Astrocyte (in vitro differentiated cells and primary cell): ENCODE measurements around the gene UTF1. TPM values are rescaled to one million over a fixed set of nuclear protein-coding genes. Genes with fewer than 3 reads are reported as not detected.
"Not testable (repeated sequence)": the region's sequence is repeated elsewhere in the genome, so short reads cannot be mapped to it uniquely, and the experiment has no call there.

Source experiments
- DNase-seq: peaks from one replicate; pipeline ENCODE4 v3.0.0-alpha.2; 2010; ENCODE audit warnings: low read depth
- FAIRE-seq: peaks from 2 replicates; lab custom pipeline; 2011; peaks lifted over from hg19 to GRCh38; lab: Jason Lieb, UNC
- H2AFZ ChIP-seq: 2 replicates; pipeline ENCODE4 v1.6.0; 2012; ENCODE audit warnings: low read depth, low read length, inconsistent platforms
- H3K27ac ChIP-seq: 2 replicates; pipeline ENCODE4 v1.5.1; 2011; ENCODE audit warnings: low read depth, low read length, inconsistent platforms
- H3K27me3 ChIP-seq: 2 replicates; pipeline ENCODE4 v1.6.0; 2011; ENCODE audit warnings: low read length, inconsistent platforms; ENCODE audit not compliant: insufficient read depth
- H3K36me3 ChIP-seq: 2 replicates; pipeline ENCODE4 v1.5.1; 2011; ENCODE audit warnings: low read length, inconsistent platforms; ENCODE audit not compliant: insufficient read depth
- H3K4me1 ChIP-seq: 2 replicates; pipeline ENCODE4 v1.5.1; 2011; ENCODE audit warnings: low read length, inconsistent platforms; ENCODE audit not compliant: insufficient read depth
- H3K4me2 ChIP-seq: 2 replicates; pipeline ENCODE4 v1.6.0; 2012; ENCODE audit warnings: low read length, inconsistent platforms
- H3K4me3 ChIP-seq: 2 replicates; pipeline ENCODE4 v1.5.1; 2011; ENCODE audit warnings: low read depth, mild to moderate bottlenecking, low read length, inconsistent platforms; ENCODE audit not compliant: insufficient read depth
- H3K79me2 ChIP-seq: 2 replicates; pipeline ENCODE4 v1.6.0; 2012; ENCODE audit warnings: mild to moderate bottlenecking, low read length, inconsistent platforms; ENCODE audit not compliant: insufficient read depth
- H3K9ac ChIP-seq: 2 replicates; pipeline ENCODE4 v1.6.0; 2012; ENCODE audit warnings: mild to moderate bottlenecking, low read length, inconsistent platforms
- H3K9me3 ChIP-seq: 2 replicates; pipeline ENCODE4 v1.5.1; 2012; ENCODE audit warnings: low read depth, mild to moderate bottlenecking, low read length, inconsistent platforms; ENCODE audit not compliant: insufficient read depth
- H4K20me1 ChIP-seq: 2 replicates; pipeline ENCODE4 v1.6.0; 2012; ENCODE audit warnings: low read length, inconsistent platforms; ENCODE audit not compliant: insufficient read depth
- H3K27ac Mint-ChIP-seq: one replicate; pipeline ENCODE4 v1.8.0; 2021; ENCODE audit warnings: mild to moderate bottlenecking, mixed read lengths; ENCODE audit not compliant: unreplicated experiment
- H3K27me3 Mint-ChIP-seq: one replicate; pipeline ENCODE4 v1.8.0; 2021; ENCODE audit warnings: low read depth, mixed read lengths; ENCODE audit not compliant: unreplicated experiment
- H3K36me3 Mint-ChIP-seq: one replicate; pipeline ENCODE4 v1.8.0; 2021; ENCODE audit warnings: low read depth, mixed read lengths; ENCODE audit not compliant: unreplicated experiment
- H3K4me1 Mint-ChIP-seq: one replicate; pipeline ENCODE4 v1.8.0; 2021; ENCODE audit warnings: low read depth, mixed read lengths; ENCODE audit not compliant: unreplicated experiment
- H3K4me3 Mint-ChIP-seq: one replicate; pipeline ENCODE4 v1.8.0; 2021; ENCODE audit warnings: mild to moderate bottlenecking, moderate library complexity, mixed read lengths; ENCODE audit not compliant: unreplicated experiment
- H3K9me3 Mint-ChIP-seq: one replicate; pipeline ENCODE4 v1.8.0; 2021; ENCODE audit warnings: mild to moderate bottlenecking, mixed read lengths; ENCODE audit not compliant: unreplicated experiment
- EZH2 ChIP-seq: IDR thresholded peaks from 2 replicates; pipeline ENCODE4 v1.6.1; 2012; ENCODE audit warnings: mild to moderate bottlenecking, low read length, inconsistent platforms; ENCODE audit not compliant: insufficient read depth
- total RNA-seq: library from RNA; stranded (reverse); gene quantifications from 2 replicates; pipeline ENCODE4 v1.2.1, GENCODE V29; 2021
- TF ChIP-seq, protein P1 (sequence below): IDR thresholded peaks from 2 replicates; pipeline ENCODE4 v1.5.1; 2011; ENCODE audit warnings: low read depth, mild to moderate bottlenecking, inconsistent platforms, low read length, moderate library complexity; ENCODE audit not compliant: insufficient read depth

UTF1 gene
- total RNA-seq, 1 donor from 2014 or later = 0.18 TPM

DNA sequence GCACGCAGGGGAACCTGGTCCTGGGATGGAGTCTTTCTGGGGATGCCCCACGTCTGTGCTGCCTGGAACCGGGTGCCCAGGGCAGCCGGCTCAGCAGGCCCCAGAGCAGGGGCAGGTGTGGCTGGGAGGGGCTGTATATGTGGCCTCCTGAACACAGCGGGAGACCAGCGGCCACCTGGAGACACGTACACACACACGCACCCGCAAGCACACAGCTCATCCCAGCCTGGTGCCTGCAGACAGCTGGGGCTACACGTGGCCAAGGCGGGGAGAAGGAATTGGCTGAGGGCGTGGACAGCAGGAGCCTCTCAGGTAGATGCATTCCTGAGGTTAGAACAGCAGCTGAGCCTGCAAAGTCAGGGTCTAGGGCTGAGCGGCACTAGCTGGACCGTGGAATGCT is 32.7 kb downstream of the UTF1 start:
- Histone ChIP-seq H2AFZ (no peak overlapping the region), H3K9me3 (no peaks in the 10 kb centered on the region), H3K27me3 (peaks cover 2% of the 10 kb centered on the region), H3K9ac (no peak overlapping the region), H3K36me3 (no peaks in the 10 kb centered on the region), H3K4me3 (no peak overlapping the region), H4K20me1 (no peaks in the 10 kb centered on the region), H3K4me2 (peak overlapping the region; percentile 76), H3K79me2 (no peaks in the 10 kb centered on the region), H3K4me1 (peaks cover 30% of the 10 kb centered on the region), H3K27ac (no peak overlapping the region)
- peaks cover 5% of the 10 kb centered on the region for H3K4me1 Mint-ChIP-seq
- H3K36me3 Mint-ChIP-seq = no peaks in the 10 kb centered on the region
- no peak for TF ChIP-seq EZH2
- TF ChIP-seq, protein P1, sequence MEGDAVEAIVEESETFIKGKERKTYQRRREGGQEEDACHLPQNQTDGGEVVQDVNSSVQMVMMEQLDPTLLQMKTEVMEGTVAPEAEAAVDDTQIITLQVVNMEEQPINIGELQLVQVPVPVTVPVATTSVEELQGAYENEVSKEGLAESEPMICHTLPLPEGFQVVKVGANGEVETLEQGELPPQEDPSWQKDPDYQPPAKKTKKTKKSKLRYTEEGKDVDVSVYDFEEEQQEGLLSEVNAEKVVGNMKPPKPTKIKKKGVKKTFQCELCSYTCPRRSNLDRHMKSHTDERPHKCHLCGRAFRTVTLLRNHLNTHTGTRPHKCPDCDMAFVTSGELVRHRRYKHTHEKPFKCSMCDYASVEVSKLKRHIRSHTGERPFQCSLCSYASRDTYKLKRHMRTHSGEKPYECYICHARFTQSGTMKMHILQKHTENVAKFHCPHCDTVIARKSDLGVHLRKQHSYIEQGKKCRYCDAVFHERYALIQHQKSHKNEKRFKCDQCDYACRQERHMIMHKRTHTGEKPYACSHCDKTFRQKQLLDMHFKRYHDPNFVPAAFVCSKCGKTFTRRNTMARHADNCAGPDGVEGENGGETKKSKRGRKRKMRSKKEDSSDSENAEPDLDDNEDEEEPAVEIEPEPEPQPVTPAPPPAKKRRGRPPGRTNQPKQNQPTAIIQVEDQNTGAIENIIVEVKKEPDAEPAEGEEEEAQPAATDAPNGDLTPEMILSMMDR = no peak
- no peak for DNase-seq
- no peak for FAIRE-seq
- no peak overlapping the region for H3K4me3 Mint-ChIP-seq
- H3K9me3 Mint-ChIP-seq = no peaks in the 10 kb centered on the region
- peaks cover 17% of the 10 kb centered on the region for H3K27me3 Mint-ChIP-seq
- H3K27ac Mint-ChIP-seq = no peak overlapping the region

DNA sequence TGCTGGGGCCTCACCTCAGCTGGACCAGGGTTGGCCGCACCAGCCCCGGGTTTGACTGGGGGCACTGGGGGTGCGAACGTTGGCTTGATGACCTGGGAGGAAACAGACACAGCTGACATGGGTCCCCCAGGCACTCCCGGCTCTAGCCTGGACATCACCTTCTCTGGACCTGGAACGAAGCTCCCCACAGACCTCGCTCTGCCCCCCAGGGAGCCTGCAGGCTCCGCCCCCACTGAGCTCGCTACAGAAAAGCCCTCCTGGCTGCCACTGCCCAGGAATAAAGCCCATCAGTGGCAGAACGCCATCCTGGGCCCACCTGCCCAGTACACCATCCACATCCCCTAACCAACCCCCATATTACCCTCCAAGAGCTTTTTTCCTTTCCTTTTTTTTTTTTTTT is 33.7 kb downstream of the UTF1 start:
- H3K27me3 Mint-ChIP-seq = peaks cover 17% of the 10 kb centered on the region
- TF ChIP-seq, protein P1 = no peak
- Histone ChIP-seq H3K36me3 (no peaks in the 10 kb centered on the region), H3K27me3 (peaks cover 2% of the 10 kb centered on the region), H3K9me3 (no peaks in the 10 kb centered on the region), H3K9ac (no peak overlapping the region), H3K4me1 (peaks cover 20% of the 10 kb centered on the region), H2AFZ (no peak overlapping the region), H3K4me2 (no peak overlapping the region), H3K79me2 (no peaks in the 10 kb centered on the region), H3K27ac (no peak overlapping the region), H3K4me3 (no peak overlapping the region), H4K20me1 (no peaks in the 10 kb centered on the region)
- H3K27ac Mint-ChIP-seq = no peak overlapping the region
- FAIRE-seq = no peak
- DNase-seq = no peak
- H3K4me1 Mint-ChIP-seq = peaks cover 5% of the 10 kb centered on the region
- no peak overlapping the region for H3K4me3 Mint-ChIP-seq
- H3K9me3 Mint-ChIP-seq = no peaks in the 10 kb centered on the region
- no peaks in the 10 kb centered on the region for H3K36me3 Mint-ChIP-seq

DNA sequence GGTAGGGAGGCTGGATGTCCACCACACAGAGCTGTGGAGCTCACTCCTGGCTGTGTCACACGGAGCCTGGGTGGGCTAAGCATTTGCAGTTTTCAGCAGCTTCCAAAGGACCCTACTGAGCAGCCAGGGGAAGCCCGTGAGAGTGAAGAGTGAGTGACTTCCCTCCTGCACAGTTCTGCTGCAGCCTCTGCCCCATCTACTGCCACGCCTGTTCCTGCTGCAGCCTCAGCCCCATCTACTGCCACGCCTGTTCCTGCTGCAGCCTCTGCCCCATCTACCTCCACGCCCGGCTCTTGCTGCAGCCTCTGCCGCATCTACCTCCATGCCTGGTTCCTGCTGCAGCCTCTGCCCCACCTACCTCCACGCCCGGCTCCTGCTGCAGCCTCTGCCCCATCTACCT is 34.4 kb downstream of the UTF1 start:
- H3K36me3 ChIP-seq = no peaks in the 10 kb centered on the region
- no peak overlapping the region for H3K27ac ChIP-seq
- Mint-ChIP-seq H3K4me3 (no peak overlapping the region), H3K9me3 (no peaks in the 10 kb centered on the region), H3K4me1 (peaks cover under 1% of the 10 kb centered on the region), H3K27ac (no peak overlapping the region), H3K27me3 (peaks cover 17% of the 10 kb centered on the region), H3K36me3 (no peaks in the 10 kb centered on the region)
- DNase-seq = no peak
- H4K20me1 ChIP-seq = no peaks in the 10 kb centered on the region
- no peak overlapping the region for H2AFZ ChIP-seq
- H3K9me3 ChIP-seq = no peaks in the 10 kb centered on the region
- H3K79me2 ChIP-seq = no peaks in the 10 kb centered on the region
- no peak for TF ChIP-seq EZH2
- TF ChIP-seq, protein P1 = no peak
- no peak for FAIRE-seq
- no peak overlapping the region for H3K4me2 ChIP-seq
- no peak overlapping the region for H3K4me3 ChIP-seq
- H3K27me3 ChIP-seq = peaks cover 2% of the 10 kb centered on the region
- H3K4me1 ChIP-seq = peaks cover 13% of the 10 kb centered on the region
- no peak overlapping the region for H3K9ac ChIP-seq

- not testable (repeated sequence) for H3K79me2 ChIP-seq, H3K9me3 Mint-ChIP-seq, H3K4me2 ChIP-seq, H2AFZ ChIP-seq, H3K9ac ChIP-seq, H3K27me3 ChIP-seq, H3K4me1 Mint-ChIP-seq, DNase-seq, H3K4me1 ChIP-seq, FAIRE-seq, H3K27ac ChIP-seq, H3K36me3 ChIP-seq, H3K27ac Mint-ChIP-seq, H3K36me3 Mint-ChIP-seq, H3K9me3 ChIP-seq, H3K4me3 Mint-ChIP-seq, H4K20me1 ChIP-seq, H3K4me3 ChIP-seq
- H3K27me3 Mint-ChIP-seq = peaks cover 17% of the 10 kb centered on the region
Measured at GRCh38 chr10:133265052-133265451, 35.0 kb downstream of the UTF1 start.
